Measurements from ENCODE around the gene ROR1. TPM values are rescaled to one million over a fixed set of nuclear protein-coding genes. Genes with fewer than 3 reads are reported as not detected.

ROR1 gene
- total RNA-seq, 2 donors from 2014 or later: 12.9 to 40.8 TPM

DNA sequence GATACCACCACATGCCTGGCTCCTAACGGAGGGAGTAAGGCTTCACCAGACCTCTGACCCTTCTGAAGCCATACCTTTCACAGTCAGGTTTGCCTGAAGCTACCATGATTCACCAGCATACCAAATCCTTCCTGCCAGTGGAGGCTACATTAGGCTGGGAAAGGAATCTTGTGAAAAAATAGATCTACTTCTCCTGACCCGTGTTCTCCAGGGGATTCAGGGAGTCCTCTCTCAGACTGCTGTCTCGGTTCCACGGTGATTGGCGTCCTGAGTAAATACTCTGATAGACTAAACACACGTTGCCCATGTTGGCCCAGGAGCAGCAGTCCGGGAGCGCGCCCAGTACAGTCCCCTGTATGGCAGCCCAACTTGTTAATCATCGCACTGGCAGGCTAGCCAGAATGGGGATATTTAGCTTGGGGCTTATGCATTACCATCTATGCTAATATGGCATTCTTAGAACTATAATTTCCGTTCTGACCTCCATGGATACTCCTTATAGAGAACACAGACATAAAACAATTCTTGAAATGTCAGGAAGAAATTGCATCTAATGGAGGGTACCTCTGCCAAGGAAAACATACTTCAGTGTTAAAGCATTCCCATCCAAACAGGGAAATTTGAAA is 173.2 kb downstream of the ROR1 start:
- peaks cover 0 to 21% of the 10 kb centered on the region in 2 donors for H3K4me1 ChIP-seq
- H3K4me3 ChIP-seq: no peak overlapping the region

DNA sequence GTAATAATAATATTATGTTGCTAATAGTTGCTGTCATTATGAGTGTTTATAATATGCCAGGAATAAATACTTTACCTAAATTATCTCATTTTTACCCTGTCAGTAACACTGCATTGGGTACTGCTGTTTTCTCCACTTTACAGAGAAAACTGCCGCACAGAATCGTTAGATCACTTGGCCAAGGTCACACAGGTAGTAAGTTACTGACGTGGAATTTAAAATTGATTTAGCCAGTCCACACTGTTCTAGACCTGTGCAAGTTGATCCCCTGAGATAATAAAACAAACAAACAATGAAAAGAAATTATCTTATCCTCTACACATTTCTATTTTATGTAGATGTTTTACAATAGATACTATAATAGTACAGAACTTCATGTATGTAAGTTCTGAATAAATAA is 174.1 kb downstream of the ROR1 start:
- H3K4me1 ChIP-seq: peaks cover 0 to 21% of the 10 kb centered on the region in 2 donors
- H3K27ac ChIP-seq: no peak overlapping the region

More for the DNA sequence above, 173.2 kb downstream of the ROR1 start:
- Histone ChIP-seq H3K27ac (peak overlapping the region in 1 of 2 donors; percentile 1), H3K36me3 (no peaks in the 10 kb centered on the region), H3K9me3 (no peaks in the 10 kb centered on the region), H3K27me3 (no peaks in the 10 kb centered on the region)
- TF ChIP-seq, protein P1, sequence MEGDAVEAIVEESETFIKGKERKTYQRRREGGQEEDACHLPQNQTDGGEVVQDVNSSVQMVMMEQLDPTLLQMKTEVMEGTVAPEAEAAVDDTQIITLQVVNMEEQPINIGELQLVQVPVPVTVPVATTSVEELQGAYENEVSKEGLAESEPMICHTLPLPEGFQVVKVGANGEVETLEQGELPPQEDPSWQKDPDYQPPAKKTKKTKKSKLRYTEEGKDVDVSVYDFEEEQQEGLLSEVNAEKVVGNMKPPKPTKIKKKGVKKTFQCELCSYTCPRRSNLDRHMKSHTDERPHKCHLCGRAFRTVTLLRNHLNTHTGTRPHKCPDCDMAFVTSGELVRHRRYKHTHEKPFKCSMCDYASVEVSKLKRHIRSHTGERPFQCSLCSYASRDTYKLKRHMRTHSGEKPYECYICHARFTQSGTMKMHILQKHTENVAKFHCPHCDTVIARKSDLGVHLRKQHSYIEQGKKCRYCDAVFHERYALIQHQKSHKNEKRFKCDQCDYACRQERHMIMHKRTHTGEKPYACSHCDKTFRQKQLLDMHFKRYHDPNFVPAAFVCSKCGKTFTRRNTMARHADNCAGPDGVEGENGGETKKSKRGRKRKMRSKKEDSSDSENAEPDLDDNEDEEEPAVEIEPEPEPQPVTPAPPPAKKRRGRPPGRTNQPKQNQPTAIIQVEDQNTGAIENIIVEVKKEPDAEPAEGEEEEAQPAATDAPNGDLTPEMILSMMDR (IDR thresholded peaks at IDR 0.05): no peak
- peak; percentile 67 for DNase-seq (ENCODE audit: low spot score)

DNA sequence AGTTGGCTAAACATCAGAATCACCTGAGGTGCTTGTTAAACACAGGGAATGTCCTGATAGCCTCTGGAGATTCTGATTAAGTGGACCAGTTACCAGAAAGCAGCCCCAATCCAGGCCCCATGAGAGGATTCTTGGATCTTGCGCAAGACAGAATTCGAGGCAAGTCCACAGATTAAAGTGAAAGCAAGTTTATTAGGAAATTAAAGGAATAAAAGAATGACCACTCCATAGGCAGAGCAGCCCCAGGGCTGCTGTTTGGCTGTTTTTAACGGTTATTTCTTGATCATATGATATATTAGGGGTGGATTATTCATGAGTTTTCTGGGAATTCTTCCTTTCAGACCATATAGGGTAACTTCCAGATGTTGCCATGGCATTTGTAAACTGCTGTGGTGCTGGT is 176.2 kb downstream of the ROR1 start:
- no peaks in the 10 kb centered on the region for H3K36me3 ChIP-seq
- peaks cover 0 to 21% of the 10 kb centered on the region in 2 donors for H3K4me1 ChIP-seq
- H3K9me3 ChIP-seq: peaks cover 0 to 11% of the 10 kb centered on the region in 2 donors
- H3K27ac ChIP-seq: no peak overlapping the region
- no peaks in the 10 kb centered on the region for H3K27me3 ChIP-seq
- no peak overlapping the region for H3K4me3 ChIP-seq
- TF ChIP-seq, protein P1 (IDR thresholded peaks at IDR 0.05): no peak
- no peak for DNase-seq (ENCODE audit: low spot score)

More for the DNA sequence above, 174.1 kb downstream of the ROR1 start:
- Histone ChIP-seq H3K27me3 (no peaks in the 10 kb centered on the region), H3K9me3 (no peaks in the 10 kb centered on the region), H3K4me3 (no peak overlapping the region), H3K36me3 (no peaks in the 10 kb centered on the region)
- TF ChIP-seq, protein P1 (IDR thresholded peaks at IDR 0.05): no peak
- DNase-seq (ENCODE audit: low spot score): no peak

DNA sequence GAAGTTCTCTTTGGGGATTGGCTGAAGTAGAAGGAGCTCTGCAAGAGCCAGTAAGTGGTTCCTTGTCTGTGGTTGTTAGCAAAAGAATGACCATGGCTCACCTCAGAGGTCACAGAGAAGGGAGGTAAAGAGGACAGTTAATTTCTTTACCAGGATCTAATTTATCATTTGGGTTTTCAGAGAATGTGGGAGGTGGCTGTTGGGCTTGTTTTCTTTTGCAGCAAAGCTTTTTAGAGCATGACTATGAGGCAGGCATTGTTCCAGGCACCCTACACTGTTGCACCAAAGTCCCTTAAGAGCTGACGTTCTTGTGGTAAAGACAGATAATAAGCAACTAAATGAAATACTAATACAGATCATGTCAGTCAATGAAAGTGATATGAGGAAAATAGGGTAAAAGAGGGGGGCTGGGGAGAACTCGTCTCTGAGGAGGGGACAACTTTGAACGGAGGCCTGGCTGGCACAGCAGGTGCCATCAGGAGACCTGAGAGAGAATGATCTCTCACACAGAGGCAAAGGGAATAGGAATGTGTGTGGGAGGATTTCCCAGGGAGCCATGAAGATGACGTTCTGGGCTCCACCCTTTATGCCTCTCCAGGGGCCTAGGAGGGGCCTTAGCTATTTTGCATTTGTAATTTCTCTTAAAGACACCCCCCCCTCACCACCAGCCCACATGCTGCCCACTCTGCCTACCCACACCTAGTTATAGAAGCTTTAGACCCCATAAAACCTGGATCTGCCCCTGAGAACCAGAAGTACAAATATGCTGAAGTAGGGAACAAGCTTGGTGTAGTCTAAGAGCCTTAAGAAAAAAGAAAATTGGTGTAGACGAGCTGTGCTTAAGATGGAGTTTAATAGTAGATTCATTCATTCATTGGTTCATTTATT is 177.5 kb downstream of the ROR1 start:
- no peak for DNase-seq (ENCODE audit: low spot score)
- no peaks in the 10 kb centered on the region for H3K36me3 ChIP-seq
- no peak overlapping the region for H3K27ac ChIP-seq
- H3K27me3 ChIP-seq: no peaks in the 10 kb centered on the region
- TF ChIP-seq, protein P1 (IDR thresholded peaks at IDR 0.05): no peak
- peaks cover 0 to 11% of the 10 kb centered on the region in 2 donors for H3K9me3 ChIP-seq
- H3K4me3 ChIP-seq: no peak overlapping the region
- peaks cover 0 to 17% of the 10 kb centered on the region in 2 donors for H3K4me1 ChIP-seq

DNA sequence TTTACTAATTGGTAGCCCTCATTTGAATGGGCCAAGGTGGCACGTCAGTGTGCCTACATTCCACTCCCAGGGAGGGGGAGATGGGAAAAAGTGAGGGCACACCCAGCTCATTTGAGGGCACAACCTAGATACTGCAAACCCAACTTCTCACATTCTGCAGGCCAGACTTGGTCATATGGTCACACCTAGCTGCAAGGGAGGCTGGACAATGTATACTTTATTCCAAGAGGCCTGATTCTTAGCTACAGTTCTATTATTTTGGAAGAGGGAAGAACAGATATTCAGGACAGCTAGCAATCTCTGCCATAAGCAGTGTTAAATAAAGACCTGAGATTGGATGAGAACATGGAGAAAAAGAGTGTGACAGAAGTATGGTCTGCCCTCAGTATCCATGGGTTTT is 180.4 kb downstream of the ROR1 start:
- TF ChIP-seq, protein P1 (IDR thresholded peaks at IDR 0.05): no peak
- Histone ChIP-seq H3K4me3 (no peak overlapping the region), H3K27me3 (no peaks in the 10 kb centered on the region), H3K9me3 (peaks cover 0 to 15% of the 10 kb centered on the region in 2 donors), H3K36me3 (no peaks in the 10 kb centered on the region), H3K27ac (no peak overlapping the region), H3K4me1 (peaks cover 0 to 17% of the 10 kb centered on the region in 2 donors)
- DNase-seq (ENCODE audit: low spot score): no peak

Measured in right atrium auricular region (tissue), 2 donors.